ENCODE data around the gene OSBP2.

OSBP2 gene

GRCh38 chr22:30694640-30695350 lies at the start of gene OSBP2:
OSBP2 (plus strand) TSS chr22:30694874; CDS start chr22:30694910, 36 bp downstream.
- Histone ChIP-seq H3K4me3 (ENCODE audit: low read depth, low read length) (peak within 1 kb of the TSS; percentile 88), H3K4me2 (ENCODE audit: low read length) (peak within 1 kb of the TSS; percentile 99), H3K27ac (peak within 1 kb of the TSS; percentile 93), H3K9ac (peak within 1 kb of the TSS; percentile 37), H3K27me3 (ENCODE audit: control insufficient read depth, insufficient read depth, low read length) (no peaks in the 10 kb centered on the region), H3K4me1 (no peaks in the 10 kb centered on the region), H2AFZ (peak within 1 kb of the TSS; percentile 94), H3K9me3 (ENCODE audit: control insufficient read depth, low read length) (no peaks in the 10 kb centered on the region), H3K79me2 (no peaks in the 10 kb centered on the region), H3K36me3 (ENCODE audit: control insufficient read depth, insufficient read depth, low read length) (no peaks in the 10 kb centered on the region)
- no peak for TF ChIP-seq CTCF (IDR thresholded peaks at IDR 0.05)

GRCh38 chr22:30646518-30647160 lies 48.0 kb upstream of the OSBP2 start:
- Histone ChIP-seq H3K27ac (no peak overlapping the region), H3K9me3 (ENCODE audit: control insufficient read depth, low read length) (no peaks in the 10 kb centered on the region), H3K4me3 (ENCODE audit: low read depth, low read length) (no peak overlapping the region), H3K4me1 (no peaks in the 10 kb centered on the region), H3K36me3 (ENCODE audit: control insufficient read depth, insufficient read depth, low read length) (no peaks in the 10 kb centered on the region), H3K79me2 (no peaks in the 10 kb centered on the region), H3K9ac (no peak overlapping the region), H3K4me2 (ENCODE audit: low read length) (no peak overlapping the region), H3K27me3 (ENCODE audit: control insufficient read depth, insufficient read depth, low read length) (no peaks in the 10 kb centered on the region), H2AFZ (no peak overlapping the region)
- TF ChIP-seq CTCF (IDR thresholded peaks at IDR 0.05) = no peak

GRCh38 chr22:30647536-30647935 lies 47.1 kb upstream of the OSBP2 start:
- H3K4me2 ChIP-seq (ENCODE audit: low read length) = no peak overlapping the region
- TF ChIP-seq CTCF (IDR thresholded peaks at IDR 0.05) = no peak
- H3K4me3 ChIP-seq (ENCODE audit: low read depth, low read length) = no peak overlapping the region
- H3K9me3 ChIP-seq (ENCODE audit: control insufficient read depth, low read length) = no peaks in the 10 kb centered on the region
- H2AFZ ChIP-seq = no peak overlapping the region
- H3K79me2 ChIP-seq = no peaks in the 10 kb centered on the region
- H3K27ac ChIP-seq = no peak overlapping the region
- no peaks in the 10 kb centered on the region for H3K27me3 ChIP-seq (ENCODE audit: control insufficient read depth, insufficient read depth, low read length)
- H3K9ac ChIP-seq = no peak overlapping the region
- H3K36me3 ChIP-seq (ENCODE audit: control insufficient read depth, insufficient read depth, low read length) = no peaks in the 10 kb centered on the region
- H3K4me1 ChIP-seq = no peaks in the 10 kb centered on the region

DNA sequence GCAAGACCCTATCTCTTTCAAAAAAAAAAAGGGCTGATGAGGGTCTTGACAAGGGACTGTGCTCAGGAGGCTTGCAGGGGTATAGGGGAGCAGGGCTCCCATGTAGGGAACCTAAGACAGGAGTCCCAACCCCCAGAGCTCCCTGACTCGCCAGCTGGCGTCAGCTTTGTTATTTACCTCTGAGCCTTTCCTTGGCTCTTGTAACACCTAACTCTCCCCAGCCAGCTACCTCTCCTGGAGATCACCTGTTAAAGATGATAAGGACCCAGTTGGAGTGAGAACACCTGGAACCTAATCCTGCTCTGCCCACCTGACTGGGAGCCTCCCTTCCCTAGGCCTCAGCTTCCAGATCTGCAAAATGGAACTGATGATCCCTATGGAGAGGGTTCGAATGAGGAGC lies 45.8 kb upstream of the OSBP2 start:
- H3K36me3 ChIP-seq (ENCODE audit: control insufficient read depth, insufficient read depth, low read length) = no peaks in the 10 kb centered on the region
- no peak overlapping the region for H2AFZ ChIP-seq
- H3K27ac ChIP-seq = no peak overlapping the region
- H3K9me3 ChIP-seq (ENCODE audit: control insufficient read depth, low read length) = no peaks in the 10 kb centered on the region
- no peak overlapping the region for H3K4me3 ChIP-seq (ENCODE audit: low read depth, low read length)
- H3K9ac ChIP-seq = no peak overlapping the region
- no peak for TF ChIP-seq CTCF (IDR thresholded peaks at IDR 0.05)
- H3K4me2 ChIP-seq (ENCODE audit: low read length) = no peak overlapping the region
- H3K27me3 ChIP-seq (ENCODE audit: control insufficient read depth, insufficient read depth, low read length) = no peaks in the 10 kb centered on the region
- no peaks in the 10 kb centered on the region for H3K4me1 ChIP-seq
- no peaks in the 10 kb centered on the region for H3K79me2 ChIP-seq
